Sigmoid colon (tissue), 4 donors: ENCODE data around the gene DGLUCY.

Experiments
- POLR2A ChIP-seq, 2 donors: fragments of 450-650 bp; IDR thresholded peaks; one replicate each; pipeline ENCODE4 v1.6.1; 2016; ENCODE audit warnings: antibody characterized with exemption in 2 of 2, mild to moderate bottlenecking in 2 of 2, moderate library complexity in 2 of 2
- POLR2AphosphoS5 ChIP-seq, 4 donors: sonication (generic); formaldehyde crosslinking; IDR thresholded peaks; one replicate each; pipeline ENCODE4 v1.6.1; 2017; ENCODE audit warnings: antibody characterized with exemption in 4 of 4
- TF ChIP-seq, protein P1 (sequence below), 4 experiments: fragments of 450-650 bp in 3 of 4; fragments of 200-600 bp in 1 of 4; IDR thresholded peaks; one replicate each; pipeline ENCODE4 v1.5.1; 2016 to 2019; ENCODE audit warnings: antibody characterized with exemption in 4 of 4, mild to moderate bottlenecking in 3 of 4, moderate library complexity in 2 of 4

DNA sequence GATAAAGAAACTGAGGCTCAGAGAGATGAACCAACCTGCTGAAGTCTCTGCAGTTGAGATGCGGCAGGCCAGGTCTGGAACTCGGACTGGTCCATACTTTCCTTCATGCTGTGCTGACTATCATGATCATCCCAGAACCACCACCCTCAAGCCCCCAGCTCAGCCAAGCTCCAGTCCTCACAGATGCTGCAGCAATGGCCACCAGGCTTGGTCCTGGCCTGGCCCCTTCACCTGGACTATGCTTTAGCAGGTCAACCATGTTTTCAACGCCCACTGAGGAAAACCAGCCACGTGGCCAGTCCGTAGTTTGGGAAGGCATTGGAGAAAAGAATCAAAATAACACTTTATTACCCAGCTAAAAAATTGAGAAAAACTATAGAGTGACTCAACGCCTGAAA lies 129.2 kb downstream of the DGLUCY start:
- TF ChIP-seq, protein P1, sequence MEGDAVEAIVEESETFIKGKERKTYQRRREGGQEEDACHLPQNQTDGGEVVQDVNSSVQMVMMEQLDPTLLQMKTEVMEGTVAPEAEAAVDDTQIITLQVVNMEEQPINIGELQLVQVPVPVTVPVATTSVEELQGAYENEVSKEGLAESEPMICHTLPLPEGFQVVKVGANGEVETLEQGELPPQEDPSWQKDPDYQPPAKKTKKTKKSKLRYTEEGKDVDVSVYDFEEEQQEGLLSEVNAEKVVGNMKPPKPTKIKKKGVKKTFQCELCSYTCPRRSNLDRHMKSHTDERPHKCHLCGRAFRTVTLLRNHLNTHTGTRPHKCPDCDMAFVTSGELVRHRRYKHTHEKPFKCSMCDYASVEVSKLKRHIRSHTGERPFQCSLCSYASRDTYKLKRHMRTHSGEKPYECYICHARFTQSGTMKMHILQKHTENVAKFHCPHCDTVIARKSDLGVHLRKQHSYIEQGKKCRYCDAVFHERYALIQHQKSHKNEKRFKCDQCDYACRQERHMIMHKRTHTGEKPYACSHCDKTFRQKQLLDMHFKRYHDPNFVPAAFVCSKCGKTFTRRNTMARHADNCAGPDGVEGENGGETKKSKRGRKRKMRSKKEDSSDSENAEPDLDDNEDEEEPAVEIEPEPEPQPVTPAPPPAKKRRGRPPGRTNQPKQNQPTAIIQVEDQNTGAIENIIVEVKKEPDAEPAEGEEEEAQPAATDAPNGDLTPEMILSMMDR (IDR thresholded peaks at IDR 0.05): no peak
- TF ChIP-seq POLR2A (IDR thresholded peaks at IDR 0.05) (no peak), POLR2AphosphoS5 (IDR thresholded peaks at IDR 0.05) (no peak)
